ENCODE results near the gene OTOP3.
"Not testable (repeated sequence)": the region's sequence is repeated elsewhere in the genome, so short reads cannot be mapped to it uniquely, and the experiment has no call there.

OTOP3 gene

GRCh38 chr17:74961657-74962350, 26.1 kb downstream of the OTOP3 start:
- DNase-seq (ENCODE audit: low read depth in 2 of 2), result peak; percentile 59 to 75

GRCh38 chr17:74962622-74963394, 27.1 kb downstream of the OTOP3 start:
- DNase-seq (ENCODE audit: low read depth in 2 of 2), result no peak

- no peak for DNase-seq (ENCODE audit: low read depth in 2 of 2)
These were observed 28.0 kb downstream of the OTOP3 start for GRCh38 chr17:74963656-74964055.

- DNase-seq (ENCODE audit: low read depth in 2 of 2), result no peak
These were observed 28.6 kb downstream of the OTOP3 start for GRCh38 chr17:74964246-74964761.

GRCh38 chr17:74964988-74965622, 29.4 kb downstream of the OTOP3 start:
- DNase-seq (ENCODE audit: low read depth in 2 of 2), result no peak

GRCh38 chr17:74968361-74968780, 32.7 kb downstream of the OTOP3 start:
- no peak for DNase-seq (ENCODE audit: low read depth in 2 of 2)

- DNase-seq (ENCODE audit: low read depth in 2 of 2), result not testable (repeated sequence)
These were observed 33.8 kb downstream of the OTOP3 start for GRCh38 chr17:74969501-74969900.

GRCh38 chr17:74970395-74970794, 34.7 kb downstream of the OTOP3 start:
- no peak for DNase-seq (ENCODE audit: low read depth in 2 of 2)

- DNase-seq (ENCODE audit: low read depth in 2 of 2), result no peak
These were observed 35.6 kb downstream of the OTOP3 start for GRCh38 chr17:74971069-74971841.

- DNase-seq (ENCODE audit: low read depth in 2 of 2), result no peak
These were observed 36.1 kb downstream of the OTOP3 start for GRCh38 chr17:74971842-74972106.

GRCh38 chr17:74972107-74972972, 36.6 kb downstream of the OTOP3 start, which contains the start of gene HID1:
TSS of gene HID1 (minus strand) at chr17:74972759. CDS start at chr17:74972656, 103 bp downstream.
- peak; percentile 51 to 76 for DNase-seq (ENCODE audit: low read depth in 2 of 2)

GRCh38 chr17:74972973-74973328, 37.3 kb downstream of the OTOP3 start:
- no peak for DNase-seq (ENCODE audit: low read depth in 2 of 2)

GRCh38 chr17:74975943-74976342, 40.2 kb downstream of the OTOP3 start:
- no peak for DNase-seq (ENCODE audit: low read depth in 2 of 2)

- DNase-seq (ENCODE audit: low read depth in 2 of 2), result no peak
These were observed 42.1 kb downstream of the OTOP3 start for GRCh38 chr17:74977802-74978201.

GRCh38 chr17:74978240-74978639, 42.5 kb downstream of the OTOP3 start:
- DNase-seq (ENCODE audit: low read depth in 2 of 2), result no peak

GRCh38 chr17:74979408-74980146, 43.9 kb downstream of the OTOP3 start:
- no peak for DNase-seq (ENCODE audit: low read depth in 2 of 2)

- DNase-seq (ENCODE audit: low read depth in 2 of 2), result no peak
These were observed 45.8 kb downstream of the OTOP3 start for GRCh38 chr17:74981318-74981978.

GRCh38 chr17:74981979-74982662, 46.4 kb downstream of the OTOP3 start:
- DNase-seq (ENCODE audit: low read depth in 2 of 2), result peak; percentile 45 to 74

- not testable (repeated sequence) for DNase-seq (ENCODE audit: low read depth in 2 of 2)
These were observed 47.1 kb downstream of the OTOP3 start for GRCh38 chr17:74982663-74983313.
